ENCODE results near the gene NR2C2.

NR2C2 gene

GRCh38 chr3:15052335-15053242 lies 105.2 kb downstream of the NR2C2 start:
- Histone ChIP-seq H3K36me3 (ENCODE audit: control insufficient read depth, insufficient read depth, low read length) (peaks cover 12% of the 10 kb centered on the region), H3K4me1 (ENCODE audit: control insufficient read depth, low read depth, low read length) (no peaks in the 10 kb centered on the region), H2BK120ac (ENCODE audit: low read depth, low read length) (no peak overlapping the region), H2AK5ac (ENCODE audit: low read length) (no peak overlapping the region), H3K18ac (ENCODE audit: low read length) (no peak overlapping the region), H3K27me3 (ENCODE audit: insufficient read depth, low read length, poor library complexity) (no peaks in the 10 kb centered on the region), H3K23ac (ENCODE audit: low read length) (no peak overlapping the region), H3K79me2 (ENCODE audit: control insufficient read depth, insufficient read depth, low read length) (peaks cover 16% of the 10 kb centered on the region), H4K8ac (ENCODE audit: low read depth, low read length) (no peak overlapping the region), H2BK15ac (replicated peaks; ENCODE audit: low read depth) (no peak overlapping the region), H2BK5ac (ENCODE audit: low read length) (no peak overlapping the region), H3K4me2 (ENCODE audit: low read length) (no peak overlapping the region), H3K4ac (ENCODE audit: low read depth, low read length) (no peak overlapping the region), H3K56ac (ENCODE audit: low read length) (no peak overlapping the region), H3K27ac (ENCODE audit: low read depth, low read length) (no peak overlapping the region), H3K4me3 (ENCODE audit: low read length) (no peak overlapping the region), H3K79me1 (ENCODE audit: low read length) (peaks cover 14% of the 10 kb centered on the region), H3K9ac (ENCODE audit: low read length) (no peak overlapping the region), H4K5ac (ENCODE audit: low read length) (no peak overlapping the region)
- no CpG with 5 or more reads among the region's 14 CpGs for WGBS (ENCODE audit: extremely low coverage, insufficient coverage, low lambda C conversion rate)
- DNase-seq = no peak

GRCh38 chr3:15053541-15053940 lies 106.2 kb downstream of the NR2C2 start:
- H3K4ac ChIP-seq (ENCODE audit: low read depth, low read length) = no peak overlapping the region
- H3K27me3 ChIP-seq (ENCODE audit: insufficient read depth, low read length, poor library complexity) = no peaks in the 10 kb centered on the region
- no peak overlapping the region for H3K4me3 ChIP-seq (ENCODE audit: low read length)
- no peak overlapping the region for H4K8ac ChIP-seq (ENCODE audit: low read depth, low read length)
- no peak for DNase-seq
- H2BK120ac ChIP-seq (ENCODE audit: low read depth, low read length) = no peak overlapping the region
- H3K23ac ChIP-seq (ENCODE audit: low read length) = no peak overlapping the region
- H2BK5ac ChIP-seq (ENCODE audit: low read length) = no peak overlapping the region
- no peak overlapping the region for H4K5ac ChIP-seq (ENCODE audit: low read length)
- no peak overlapping the region for H3K4me2 ChIP-seq (ENCODE audit: low read length)
- no peak overlapping the region for H3K9ac ChIP-seq (ENCODE audit: low read length)
- peaks cover 15% of the 10 kb centered on the region for H3K79me1 ChIP-seq (ENCODE audit: low read length)
- no CpG with 5 or more reads among the region's 4 CpGs for WGBS (ENCODE audit: extremely low coverage, insufficient coverage, low lambda C conversion rate)
- no peaks in the 10 kb centered on the region for H3K4me1 ChIP-seq (ENCODE audit: control insufficient read depth, low read depth, low read length)
- H3K36me3 ChIP-seq (ENCODE audit: control insufficient read depth, insufficient read depth, low read length) = peaks cover 12% of the 10 kb centered on the region
- no peak overlapping the region for H3K56ac ChIP-seq (ENCODE audit: low read length)
- H2AK5ac ChIP-seq (ENCODE audit: low read length) = no peak overlapping the region
- no peak overlapping the region for H3K27ac ChIP-seq (ENCODE audit: low read depth, low read length)
- H3K79me2 ChIP-seq (ENCODE audit: control insufficient read depth, insufficient read depth, low read length) = peaks cover 17% of the 10 kb centered on the region
- H2BK15ac ChIP-seq (replicated peaks; ENCODE audit: low read depth) = no peak overlapping the region
- no peak overlapping the region for H3K18ac ChIP-seq (ENCODE audit: low read length)

- H4K8ac ChIP-seq (ENCODE audit: low read depth, low read length) = no peak overlapping the region
- H3K79me1 ChIP-seq (ENCODE audit: low read length) = peaks cover 19% of the 10 kb centered on the region
- H4K5ac ChIP-seq (ENCODE audit: low read length) = no peak overlapping the region
- no peak overlapping the region for H2AK5ac ChIP-seq (ENCODE audit: low read length)
- no peak overlapping the region for H3K18ac ChIP-seq (ENCODE audit: low read length)
- no peak overlapping the region for H2BK5ac ChIP-seq (ENCODE audit: low read length)
- no peak overlapping the region for H3K23ac ChIP-seq (ENCODE audit: low read length)
- no peak for DNase-seq
- H3K9ac ChIP-seq (ENCODE audit: low read length) = no peak overlapping the region
- no peak overlapping the region for H2BK120ac ChIP-seq (ENCODE audit: low read depth, low read length)
- no CpG with 5 or more reads among the region's 8 CpGs for WGBS (ENCODE audit: extremely low coverage, insufficient coverage, low lambda C conversion rate)
- no peaks in the 10 kb centered on the region for H3K4me1 ChIP-seq (ENCODE audit: control insufficient read depth, low read depth, low read length)
- no peak overlapping the region for H2BK15ac ChIP-seq (replicated peaks; ENCODE audit: low read depth)
- peaks cover 17% of the 10 kb centered on the region for H3K79me2 ChIP-seq (ENCODE audit: control insufficient read depth, insufficient read depth, low read length)
- H3K36me3 ChIP-seq (ENCODE audit: control insufficient read depth, insufficient read depth, low read length) = peaks cover 9% of the 10 kb centered on the region
- no peak overlapping the region for H3K4me3 ChIP-seq (ENCODE audit: low read length)
- H3K56ac ChIP-seq (ENCODE audit: low read length) = no peak overlapping the region
- no peak overlapping the region for H3K4me2 ChIP-seq (ENCODE audit: low read length)
- no peak overlapping the region for H3K4ac ChIP-seq (ENCODE audit: low read depth, low read length)
- H3K27me3 ChIP-seq (ENCODE audit: insufficient read depth, low read length, poor library complexity) = no peaks in the 10 kb centered on the region
- no peak overlapping the region for H3K27ac ChIP-seq (ENCODE audit: low read depth, low read length)
Observed at GRCh38 chr3:15055019-15055557, 107.7 kb downstream of the NR2C2 start.

- no peak overlapping the region for H3K4me2 ChIP-seq (ENCODE audit: low read length)
- no peak overlapping the region for H3K4me3 ChIP-seq (ENCODE audit: low read length)
- H3K4ac ChIP-seq (ENCODE audit: low read depth, low read length) = no peak overlapping the region
- H3K79me2 ChIP-seq (ENCODE audit: control insufficient read depth, insufficient read depth, low read length) = peaks cover 17% of the 10 kb centered on the region
- no peak overlapping the region for H2AK5ac ChIP-seq (ENCODE audit: low read length)
- H3K4me1 ChIP-seq (ENCODE audit: control insufficient read depth, low read depth, low read length) = no peaks in the 10 kb centered on the region
- no peak overlapping the region for H3K9ac ChIP-seq (ENCODE audit: low read length)
- peaks cover 18% of the 10 kb centered on the region for H3K79me1 ChIP-seq (ENCODE audit: low read length)
- H4K5ac ChIP-seq (ENCODE audit: low read length) = no peak overlapping the region
- peaks cover 8% of the 10 kb centered on the region for H3K36me3 ChIP-seq (ENCODE audit: control insufficient read depth, insufficient read depth, low read length)
- no peak overlapping the region for H4K8ac ChIP-seq (ENCODE audit: low read depth, low read length)
- no peak for DNase-seq
- H3K56ac ChIP-seq (ENCODE audit: low read length) = no peak overlapping the region
- WGBS (ENCODE audit: extremely low coverage, insufficient coverage, low lambda C conversion rate) = no CpG with 5 or more reads among the region's 19 CpGs
- no peak overlapping the region for H2BK5ac ChIP-seq (ENCODE audit: low read length)
- no peak overlapping the region for H3K18ac ChIP-seq (ENCODE audit: low read length)
- H2BK15ac ChIP-seq (replicated peaks; ENCODE audit: low read depth) = no peak overlapping the region
- H3K27ac ChIP-seq (ENCODE audit: low read depth, low read length) = no peak overlapping the region
- H3K23ac ChIP-seq (ENCODE audit: low read length) = no peak overlapping the region
- H3K27me3 ChIP-seq (ENCODE audit: insufficient read depth, low read length, poor library complexity) = no peaks in the 10 kb centered on the region
- H2BK120ac ChIP-seq (ENCODE audit: low read depth, low read length) = no peak overlapping the region
Observed at GRCh38 chr3:15056676-15057404, 109.5 kb downstream of the NR2C2 start.

- Histone ChIP-seq H3K18ac (ENCODE audit: low read length) (no peak overlapping the region), H3K4me3 (ENCODE audit: low read length) (no peak overlapping the region), H2BK120ac (ENCODE audit: low read depth, low read length) (no peak overlapping the region), H3K27ac (ENCODE audit: low read depth, low read length) (no peak overlapping the region), H4K5ac (ENCODE audit: low read length) (no peak overlapping the region), H3K36me3 (ENCODE audit: control insufficient read depth, insufficient read depth, low read length) (peaks cover 6% of the 10 kb centered on the region), H3K27me3 (ENCODE audit: insufficient read depth, low read length, poor library complexity) (no peaks in the 10 kb centered on the region), H2BK5ac (ENCODE audit: low read length) (no peak overlapping the region), H4K8ac (ENCODE audit: low read depth, low read length) (no peak overlapping the region), H2BK15ac (replicated peaks; ENCODE audit: low read depth) (no peak overlapping the region), H2AK5ac (ENCODE audit: low read length) (no peak overlapping the region), H3K79me1 (ENCODE audit: low read length) (peaks cover 26% of the 10 kb centered on the region), H3K79me2 (ENCODE audit: control insufficient read depth, insufficient read depth, low read length) (peaks cover 34% of the 10 kb centered on the region), H3K9ac (ENCODE audit: low read length) (no peak overlapping the region), H3K4me2 (ENCODE audit: low read length) (no peak overlapping the region), H3K56ac (ENCODE audit: low read length) (no peak overlapping the region), H3K23ac (ENCODE audit: low read length) (no peak overlapping the region), H3K4ac (ENCODE audit: low read depth, low read length) (no peak overlapping the region), H3K4me1 (ENCODE audit: control insufficient read depth, low read depth, low read length) (peaks cover 5% of the 10 kb centered on the region)
- WGBS (ENCODE audit: extremely low coverage, insufficient coverage, low lambda C conversion rate) = no CpG with 5 or more reads among the region's 3 CpGs
- peak; percentile 32 for DNase-seq
Observed at GRCh38 chr3:15060029-15060428, 112.6 kb downstream of the NR2C2 start.

Data from mesendoderm (in vitro differentiated cells).